NCI-H774 (cell line): ENCODE measurements around the gene AADAC.
"Not testable (repeated sequence)": the region's sequence is repeated elsewhere in the genome, so short reads cannot be mapped to it uniquely, and the experiment has no call there.

Experiments
- DNase-seq: peaks from one replicate; lab custom pipeline; 2025; lab: John Stamatoyannopoulos, UW

The AADAC gene

DNA sequence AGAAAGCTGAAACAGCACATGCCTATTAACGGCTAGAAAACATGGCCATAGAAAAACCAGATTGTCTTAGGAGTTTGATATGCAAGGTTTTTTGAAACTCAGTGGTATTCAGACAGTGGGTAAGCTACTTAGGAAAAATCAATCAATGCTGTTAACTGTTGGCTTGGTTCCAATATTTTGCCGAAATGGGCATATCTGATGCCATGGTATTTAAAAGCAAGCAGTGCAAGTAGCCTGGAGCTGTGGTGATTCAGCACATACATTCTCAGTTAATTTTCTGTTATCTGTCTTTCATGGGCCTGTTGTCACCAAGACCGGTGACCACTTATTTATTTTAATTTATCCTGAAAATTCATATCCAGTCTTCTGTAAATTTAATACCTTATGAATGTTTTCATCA is 42.2 kb downstream of the AADAC start:
- no peak for DNase-seq

- no peak for DNase-seq
Measured at GRCh38 chr3:151856641-151857040, 42.7 kb downstream of the AADAC start.

- no peak for DNase-seq
Measured at GRCh38 chr3:151859233-151859673, 45.3 kb downstream of the AADAC start.

DNA sequence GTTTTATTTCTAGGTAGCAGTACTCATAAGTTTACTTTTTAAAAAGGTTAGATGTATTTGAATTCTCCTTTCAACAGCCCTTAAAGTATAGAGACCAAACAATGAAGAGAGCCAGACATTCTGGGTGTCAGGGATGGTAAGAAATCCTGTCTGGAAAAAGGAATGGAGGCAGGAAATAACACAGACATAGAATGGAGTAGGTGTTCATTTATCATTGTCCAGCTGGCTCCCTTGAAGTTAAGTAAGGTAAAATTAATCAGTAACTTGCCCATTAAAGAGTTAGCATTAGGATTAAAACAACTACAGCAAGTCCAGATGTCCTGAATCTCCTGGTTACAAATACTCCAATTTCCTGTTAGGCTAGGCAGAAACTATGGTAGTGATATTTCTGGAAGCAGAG is 46.0 kb downstream of the AADAC start:
- DNase-seq = no peak

DNA sequence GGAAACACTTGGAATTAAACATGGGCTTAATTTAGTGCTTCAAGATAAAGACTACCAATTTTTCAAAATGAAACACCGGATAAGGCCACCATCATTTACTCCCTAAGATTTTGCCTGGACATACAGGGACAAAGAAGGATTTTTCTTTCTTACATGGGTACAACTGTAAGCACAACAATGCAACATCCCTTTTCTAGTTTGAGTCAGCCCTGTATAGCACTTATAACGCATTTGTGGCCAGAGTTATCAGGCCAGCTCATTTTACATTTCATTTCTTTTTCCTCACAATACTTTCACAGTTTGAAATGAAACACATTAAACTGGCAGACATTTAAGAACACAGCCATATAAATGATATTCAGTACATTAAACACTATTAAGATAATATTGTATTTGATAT is 49.7 kb downstream of the AADAC start:
- no peak for DNase-seq

GRCh38 chr3:151864423-151865101 is 50.6 kb downstream of the AADAC start:
- DNase-seq = no peak

GRCh38 chr3:151866711-151867410 is 52.9 kb downstream of the AADAC start:
- no peak for DNase-seq

GRCh38 chr3:151867666-151868065 is 53.8 kb downstream of the AADAC start:
- no peak for DNase-seq

GRCh38 chr3:151869181-151869580 is 55.3 kb downstream of the AADAC start:
- DNase-seq = no peak

GRCh38 chr3:151871639-151872468 is 57.9 kb downstream of the AADAC start:
- no peak for DNase-seq

- no peak for DNase-seq
Measured at GRCh38 chr3:151873398-151873797, 59.5 kb downstream of the AADAC start, which contains the start of gene SUCNR1. SUCNR1 (plus strand) TSS chr3:151873643; CDS start chr3:151879893, 6,250 bp downstream.

DNA sequence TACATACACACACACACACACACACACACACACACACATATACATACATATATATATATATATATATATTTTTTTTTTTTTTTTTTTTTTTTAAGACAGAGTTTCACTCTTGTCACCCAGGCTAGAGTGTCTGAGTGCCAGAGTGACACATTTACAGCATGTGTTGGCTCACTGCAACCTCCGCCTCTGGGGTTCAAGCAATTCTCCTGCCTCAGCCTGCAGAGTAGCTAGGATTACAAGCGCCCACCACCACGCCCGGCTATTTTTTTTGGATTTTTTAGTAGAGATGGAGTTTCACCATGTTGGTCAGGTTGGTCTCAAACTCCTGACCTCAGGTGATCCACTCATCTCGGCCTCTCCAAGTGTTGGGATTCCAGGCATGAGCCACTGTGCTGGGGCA is 60.2 kb downstream of the AADAC start:
- DNase-seq = not testable (repeated sequence)

DNA sequence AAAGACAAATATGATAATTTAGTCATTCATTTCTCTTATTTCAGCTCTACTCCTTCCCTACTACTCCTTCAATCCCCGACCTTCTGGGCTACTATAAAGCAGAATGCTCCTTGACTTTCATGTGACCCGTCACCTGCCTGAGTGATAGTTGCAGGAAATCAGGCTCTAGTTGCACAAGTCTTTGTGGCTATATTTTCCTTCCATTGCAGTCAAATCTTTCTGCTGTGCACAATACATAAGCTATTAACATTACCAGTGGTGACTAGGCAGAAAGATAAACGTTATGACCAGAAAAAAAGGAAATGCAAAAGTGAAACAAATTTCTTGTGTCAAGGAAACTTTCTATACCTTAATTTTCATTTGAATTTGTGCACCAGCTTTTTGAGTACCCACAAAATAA is 61.8 kb downstream of the AADAC start:
- no peak for DNase-seq

- DNase-seq = no peak
Measured at GRCh38 chr3:151877269-151877668, 63.4 kb downstream of the AADAC start.
